Testis (tissue), 2 donors: ENCODE measurements around the gene TTF1.

Source experiments
- POLR2A ChIP-seq: fragments of 450-650 bp; IDR thresholded peaks from one replicate; pipeline ENCODE4 v1.6.1; 2017; ENCODE audit warnings: antibody characterized with exemption, mild to moderate bottlenecking, moderate library complexity
- TF ChIP-seq, protein P1 (sequence below), 3 experiments: fragments of 450-650 bp in 2 of 3; fragments of 200-600 bp in 1 of 3; sonication (generic) in 1 of 3; IDR thresholded peaks; one replicate each; pipeline ENCODE4 v1.5.1; 2016 to 2019; ENCODE audit warnings: antibody characterized with exemption in 3 of 3, mild to moderate bottlenecking in 2 of 3, moderate library complexity in 1 of 3

DNA sequence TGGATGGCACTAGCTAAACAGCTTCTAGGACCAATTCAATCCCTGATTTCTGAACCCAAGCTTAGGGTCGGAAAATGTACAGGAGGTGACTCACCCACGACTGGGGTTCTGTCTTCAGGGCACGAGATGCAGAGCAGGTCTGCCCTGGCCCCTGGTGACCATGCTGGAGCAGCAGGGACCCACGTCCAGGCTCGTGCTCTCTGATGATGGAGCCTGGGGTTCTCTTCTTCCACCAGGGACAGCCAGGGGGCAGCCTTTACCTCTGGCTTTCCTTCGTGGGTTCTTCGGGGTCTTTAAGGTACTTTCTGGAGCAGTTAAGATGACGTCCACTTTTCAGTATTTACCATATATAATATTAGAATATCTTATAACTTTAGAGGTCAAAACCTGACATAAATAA, 5.4 kb upstream of the TTF1 start:
- no peak for TF ChIP-seq POLR2A
- TF ChIP-seq, protein P1, sequence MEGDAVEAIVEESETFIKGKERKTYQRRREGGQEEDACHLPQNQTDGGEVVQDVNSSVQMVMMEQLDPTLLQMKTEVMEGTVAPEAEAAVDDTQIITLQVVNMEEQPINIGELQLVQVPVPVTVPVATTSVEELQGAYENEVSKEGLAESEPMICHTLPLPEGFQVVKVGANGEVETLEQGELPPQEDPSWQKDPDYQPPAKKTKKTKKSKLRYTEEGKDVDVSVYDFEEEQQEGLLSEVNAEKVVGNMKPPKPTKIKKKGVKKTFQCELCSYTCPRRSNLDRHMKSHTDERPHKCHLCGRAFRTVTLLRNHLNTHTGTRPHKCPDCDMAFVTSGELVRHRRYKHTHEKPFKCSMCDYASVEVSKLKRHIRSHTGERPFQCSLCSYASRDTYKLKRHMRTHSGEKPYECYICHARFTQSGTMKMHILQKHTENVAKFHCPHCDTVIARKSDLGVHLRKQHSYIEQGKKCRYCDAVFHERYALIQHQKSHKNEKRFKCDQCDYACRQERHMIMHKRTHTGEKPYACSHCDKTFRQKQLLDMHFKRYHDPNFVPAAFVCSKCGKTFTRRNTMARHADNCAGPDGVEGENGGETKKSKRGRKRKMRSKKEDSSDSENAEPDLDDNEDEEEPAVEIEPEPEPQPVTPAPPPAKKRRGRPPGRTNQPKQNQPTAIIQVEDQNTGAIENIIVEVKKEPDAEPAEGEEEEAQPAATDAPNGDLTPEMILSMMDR (IDR thresholded peaks at IDR 0.05): peak; percentile 19 to 45 (median 33)
